NB4 (cell line): ENCODE results near the gene HPRT1.

Experiments
- DNase-seq: peaks from one replicate; pipeline ENCODE4 v3.0.0; 2010; ENCODE audit warnings: low read depth
- H3K4me3 ChIP-seq: one replicate; pipeline ENCODE4 v1.5.1; 2011; ENCODE audit warnings: mild to moderate bottlenecking, low read depth, low read length, moderate library complexity
- MYC ChIP-seq: IDR thresholded peaks from 2 replicates; pipeline ENCODE4 v1.6.1; 2011; ENCODE audit warnings: low read depth, low read length
- POLR2A ChIP-seq: IDR thresholded peaks from 2 replicates; pipeline ENCODE4 v1.6.1; 2011; ENCODE audit warnings: mild to moderate bottlenecking; ENCODE audit not compliant: insufficient read length; ENCODE audit errors: extremely low read depth
- TF ChIP-seq, protein P1 (sequence below): IDR thresholded peaks from 2 replicates; pipeline ENCODE4 v1.6.1; 2011; ENCODE audit warnings: low read depth, low read length
- TF ChIP-seq, protein P2 (sequence below): IDR thresholded peaks from one replicate; pipeline ENCODE4 v1.5.1; 2012; ENCODE audit warnings: low read depth, low read length

The HPRT1 gene, protein sequence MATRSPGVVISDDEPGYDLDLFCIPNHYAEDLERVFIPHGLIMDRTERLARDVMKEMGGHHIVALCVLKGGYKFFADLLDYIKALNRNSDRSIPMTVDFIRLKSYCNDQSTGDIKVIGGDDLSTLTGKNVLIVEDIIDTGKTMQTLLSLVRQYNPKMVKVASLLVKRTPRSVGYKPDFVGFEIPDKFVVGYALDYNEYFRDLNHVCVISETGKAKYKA

DNA sequence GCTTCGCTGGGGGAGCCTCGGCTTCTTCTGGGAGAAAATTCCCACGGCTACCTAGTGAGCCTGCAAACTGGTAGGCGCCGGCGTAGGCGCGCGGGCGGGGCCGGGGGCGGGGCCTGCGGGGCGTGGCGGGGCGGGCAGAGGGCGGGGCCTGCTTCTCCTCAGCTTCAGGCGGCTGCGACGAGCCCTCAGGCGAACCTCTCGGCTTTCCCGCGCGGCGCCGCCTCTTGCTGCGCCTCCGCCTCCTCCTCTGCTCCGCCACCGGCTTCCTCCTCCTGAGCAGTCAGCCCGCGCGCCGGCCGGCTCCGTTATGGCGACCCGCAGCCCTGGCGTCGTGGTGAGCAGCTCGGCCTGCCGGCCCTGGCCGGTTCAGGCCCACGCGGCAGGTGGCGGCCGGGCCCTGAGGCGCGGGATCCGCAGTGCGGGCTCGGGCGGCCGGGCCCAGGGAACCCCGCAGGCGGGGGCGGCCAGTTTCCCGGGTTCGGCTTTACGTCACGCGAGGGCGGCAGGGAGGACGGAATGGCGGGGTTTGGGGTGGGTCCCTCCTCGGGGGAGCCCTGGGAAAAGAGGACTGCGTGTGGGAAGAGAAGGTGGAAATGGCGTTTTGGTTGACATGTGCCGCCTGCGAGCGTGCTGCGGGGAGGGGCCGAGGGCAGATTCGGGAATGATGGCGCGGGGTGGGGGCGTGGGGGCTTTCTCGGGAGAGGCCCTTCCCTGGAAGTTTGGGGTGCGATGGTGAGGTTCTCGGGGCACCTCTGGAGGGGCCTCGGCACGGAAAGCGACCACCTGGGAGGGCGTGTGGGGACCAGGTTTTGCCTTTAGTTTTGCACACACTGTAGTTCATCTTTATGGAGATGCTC, at the start of gene HPRT1:
Gene HPRT1 (plus strand): TSS at position 161 of the 857 bp plus-strand sequence. CDS start 147 bp downstream, at position 308.
- DNase-seq: peak; percentile 86
- H3K4me3 ChIP-seq: peak within 1 kb of the TSS; percentile 92
- TF ChIP-seq MYC (no peak; the same call in none of the 2 replicates), POLR2A (peak; percentile 62)
- TF ChIP-seq, protein P1, sequence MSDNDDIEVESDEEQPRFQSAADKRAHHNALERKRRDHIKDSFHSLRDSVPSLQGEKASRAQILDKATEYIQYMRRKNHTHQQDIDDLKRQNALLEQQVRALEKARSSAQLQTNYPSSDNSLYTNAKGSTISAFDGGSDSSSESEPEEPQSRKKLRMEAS: peak; percentile 38; the same call in 1 of the 2 replicates

DNA sequence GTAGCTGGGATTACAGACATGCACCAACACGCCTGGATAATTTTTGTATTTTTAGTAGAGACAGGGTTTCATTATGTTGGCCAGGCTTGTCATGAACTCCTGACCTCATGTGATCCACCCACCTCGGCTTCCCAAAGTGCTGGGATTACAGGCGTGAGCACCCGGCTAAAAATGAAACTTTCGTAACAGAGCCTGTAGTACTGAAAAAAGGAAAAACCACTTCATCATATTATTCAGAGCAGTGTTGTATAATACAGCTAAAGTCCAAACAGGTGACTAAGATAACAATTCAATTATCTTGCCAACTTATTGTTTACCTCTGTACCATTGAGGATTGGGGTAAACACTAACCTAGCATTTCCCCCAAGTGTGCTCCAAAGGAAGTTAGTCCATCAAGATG, 43.9 kb upstream of the HPRT1 start:
- TF ChIP-seq POLR2A (no peak), MYC (no peak)
- TF ChIP-seq, protein P1: no peak
- TF ChIP-seq, protein P2, sequence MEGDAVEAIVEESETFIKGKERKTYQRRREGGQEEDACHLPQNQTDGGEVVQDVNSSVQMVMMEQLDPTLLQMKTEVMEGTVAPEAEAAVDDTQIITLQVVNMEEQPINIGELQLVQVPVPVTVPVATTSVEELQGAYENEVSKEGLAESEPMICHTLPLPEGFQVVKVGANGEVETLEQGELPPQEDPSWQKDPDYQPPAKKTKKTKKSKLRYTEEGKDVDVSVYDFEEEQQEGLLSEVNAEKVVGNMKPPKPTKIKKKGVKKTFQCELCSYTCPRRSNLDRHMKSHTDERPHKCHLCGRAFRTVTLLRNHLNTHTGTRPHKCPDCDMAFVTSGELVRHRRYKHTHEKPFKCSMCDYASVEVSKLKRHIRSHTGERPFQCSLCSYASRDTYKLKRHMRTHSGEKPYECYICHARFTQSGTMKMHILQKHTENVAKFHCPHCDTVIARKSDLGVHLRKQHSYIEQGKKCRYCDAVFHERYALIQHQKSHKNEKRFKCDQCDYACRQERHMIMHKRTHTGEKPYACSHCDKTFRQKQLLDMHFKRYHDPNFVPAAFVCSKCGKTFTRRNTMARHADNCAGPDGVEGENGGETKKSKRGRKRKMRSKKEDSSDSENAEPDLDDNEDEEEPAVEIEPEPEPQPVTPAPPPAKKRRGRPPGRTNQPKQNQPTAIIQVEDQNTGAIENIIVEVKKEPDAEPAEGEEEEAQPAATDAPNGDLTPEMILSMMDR: no peak
- no peak for DNase-seq
- no peak overlapping the region for H3K4me3 ChIP-seq

DNA sequence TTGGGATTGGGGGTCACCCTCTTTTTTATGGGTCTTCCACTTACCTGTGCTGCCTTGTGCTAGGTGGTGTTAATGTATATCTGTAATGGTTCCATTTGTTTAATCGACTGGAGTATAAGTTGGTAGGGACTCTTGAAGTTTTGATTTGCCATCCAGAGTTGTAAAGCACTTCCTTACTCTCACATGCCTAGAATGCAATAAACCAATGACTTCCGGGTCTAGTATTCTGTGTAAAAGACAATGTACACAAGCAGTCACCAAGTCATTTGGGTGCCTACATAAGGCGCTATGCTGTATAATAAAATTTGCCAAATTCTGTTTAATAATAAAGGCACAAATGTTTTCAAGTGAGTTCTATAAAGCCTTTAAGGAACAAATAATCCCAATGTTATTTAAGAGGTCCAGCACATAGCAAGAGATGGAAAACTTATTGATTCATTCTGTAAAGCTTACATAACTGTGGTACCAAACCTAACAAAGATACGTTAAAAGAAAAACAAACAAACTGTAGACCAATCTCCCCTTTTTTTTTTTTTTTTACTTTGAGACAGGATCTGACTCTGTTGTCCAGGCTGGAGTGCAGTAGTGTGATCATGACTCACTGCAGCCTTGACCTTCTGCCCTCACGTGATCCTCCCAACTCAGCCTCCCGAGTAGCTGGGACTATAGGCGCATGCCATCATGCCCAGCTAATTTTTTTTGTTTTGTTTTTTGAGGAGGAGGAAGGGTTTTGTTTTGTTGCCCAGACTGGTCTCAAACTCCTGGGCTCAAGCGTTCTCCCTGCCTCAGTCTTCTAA, 41.5 kb upstream of the HPRT1 start:
- TF ChIP-seq MYC (no peak), POLR2A (no peak)
- TF ChIP-seq, protein P1: no peak
- TF ChIP-seq, protein P2: no peak
- DNase-seq: no peak
- H3K4me3 ChIP-seq: no peak overlapping the region

DNA sequence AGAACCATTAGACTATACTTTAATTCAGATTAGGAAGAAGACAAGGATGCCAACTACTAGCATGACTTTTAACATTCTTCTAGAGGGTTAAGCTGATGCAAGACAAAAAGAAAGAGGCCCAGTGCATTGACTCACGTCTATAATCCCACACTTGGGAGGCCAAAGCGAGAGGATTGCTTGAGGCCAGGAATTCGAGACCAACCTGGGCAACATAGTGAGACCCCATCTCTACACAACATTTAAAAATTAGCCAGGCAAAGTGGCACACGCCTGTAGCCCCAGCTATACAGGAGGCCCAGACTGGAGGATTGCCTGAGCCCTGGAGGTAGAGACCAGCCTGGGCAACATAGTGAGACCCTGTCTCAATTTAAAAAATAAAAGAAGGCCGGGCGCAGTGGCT, 40.2 kb upstream of the HPRT1 start:
- no peak for DNase-seq
- H3K4me3 ChIP-seq: no peak overlapping the region
- TF ChIP-seq, protein P1: no peak
- TF ChIP-seq, protein P2: no peak
- TF ChIP-seq POLR2A (no peak), MYC (no peak)

DNA sequence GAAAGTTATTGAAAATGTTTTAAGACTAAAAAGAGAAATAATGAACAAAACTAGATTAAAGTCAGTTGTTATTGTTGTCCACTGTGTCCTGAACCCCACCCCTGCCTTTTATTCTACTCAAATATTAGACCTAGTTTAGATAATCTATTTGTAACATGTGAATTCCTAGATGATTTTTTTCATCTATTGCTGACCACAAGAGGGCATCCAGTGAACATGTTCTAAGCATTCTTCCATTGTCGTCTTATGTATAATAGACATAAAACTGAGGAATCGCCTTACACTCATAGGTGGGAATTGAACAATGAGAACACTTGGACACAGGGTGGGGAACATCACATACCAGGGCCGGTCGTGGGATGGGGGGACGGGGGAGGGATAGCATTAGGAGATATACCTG, 36.4 kb upstream of the HPRT1 start:
- TF ChIP-seq, protein P2: peak; percentile 12
- no peak for TF ChIP-seq POLR2A
- H3K4me3 ChIP-seq: no peak overlapping the region
- DNase-seq: peak; percentile 23

DNA sequence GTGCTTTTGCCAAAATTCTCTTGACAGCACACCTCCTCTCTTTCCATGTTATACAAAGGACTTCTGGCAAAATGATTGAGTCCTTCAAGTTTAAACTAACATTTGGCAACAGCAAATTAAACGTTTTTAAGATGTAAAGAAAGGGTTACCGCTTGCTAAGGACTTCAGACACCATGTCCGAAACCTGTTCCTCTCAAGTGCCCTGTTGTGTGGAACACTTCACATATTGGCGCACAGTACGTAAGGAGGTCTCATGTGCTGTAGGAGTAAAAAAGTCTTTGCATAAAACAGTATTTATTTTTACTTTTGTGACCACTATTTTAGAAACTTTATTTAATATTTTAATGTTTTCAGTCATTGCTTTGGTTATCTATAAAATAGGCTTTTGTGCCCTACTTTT, 33.7 kb upstream of the HPRT1 start:
- DNase-seq: no peak
- no peak overlapping the region for H3K4me3 ChIP-seq
- TF ChIP-seq, protein P2: no peak
